GM23338 (cell line): ENCODE measurements around the gene IFNE. TPM values are rescaled to one million over a fixed set of nuclear protein-coding genes. Genes with fewer than 3 reads are reported as not detected.

Experiments
- JUNB ChIP-seq: IDR thresholded peaks from one replicate; pipeline ENCODE4 v1.6.1; 2016; ENCODE audit warnings: antibody characterized with exemption; ENCODE audit not compliant: unreplicated experiment
- REST ChIP-seq: IDR thresholded peaks from one replicate; pipeline ENCODE4 v1.6.1; 2018; ENCODE audit warnings: antibody characterized with exemption; ENCODE audit not compliant: unreplicated experiment
- ZNF114 ChIP-seq: fragments of 250-450 bp; sonication (Bioruptor Pico); IDR thresholded peaks from 2 replicates; pipeline ENCODE4 v1.5.0; 2020; ENCODE audit warnings: mild to moderate bottlenecking, moderate library complexity
- microRNA counts: library from miRNA; unstranded; fragments of <30 nt; microRNA quantifications from one replicate; lab custom pipeline; 2017
- microRNA-seq: library from miRNA; unstranded; fragments of <30 nt; microRNA quantifications from one replicate; pipeline ENCODE4, GENCODE V29; 2017
- polyA plus RNA-seq: library from polyadenylated mRNA; unstranded; fragments of >200 nt; fragmentation: Nextera tagmentation; extraction: Ambion mirVana; gene quantifications from 2 replicates; pipeline ENCODE4 v1.2.1, GENCODE V29; 2016
- small RNA-seq: library from RNA; depleted of rRNA; stranded (forward); fragments of <200 nt; gene quantifications from one replicate; pipeline ENCODE3, GENCODE V24; 2014; ENCODE audit warnings: low replicate concordance
- total RNA-seq: library from RNA; depleted of rRNA; stranded (reverse); fragments of >200 nt; shearing (Covaris generic); gene quantifications from 2 replicates; pipeline ENCODE4 v1.2.3, GENCODE V29; 2014; rRNA removed
- TF ChIP-seq, protein P1 (sequence below): fragments of 250-450 bp; sonication (Bioruptor Pico); IDR thresholded peaks from 2 replicates; pipeline ENCODE4 v1.5.0; 2020; ENCODE audit warnings: mild to moderate bottlenecking, moderate library complexity
- TF ChIP-seq, protein P2 (sequence below): IDR thresholded peaks from 2 replicates; pipeline ENCODE4 v1.6.1; 2016; ENCODE audit warnings: antibody characterized with exemption

Gene IFNE
- total and polyA plus RNA-seq, 2 experiments from 2014 or later: 0.21 TPM; not detected in 1

GRCh38 chr9:21432672-21433425 is 49.3 kb downstream of the IFNE start (continued):
- TF ChIP-seq, protein P1, sequence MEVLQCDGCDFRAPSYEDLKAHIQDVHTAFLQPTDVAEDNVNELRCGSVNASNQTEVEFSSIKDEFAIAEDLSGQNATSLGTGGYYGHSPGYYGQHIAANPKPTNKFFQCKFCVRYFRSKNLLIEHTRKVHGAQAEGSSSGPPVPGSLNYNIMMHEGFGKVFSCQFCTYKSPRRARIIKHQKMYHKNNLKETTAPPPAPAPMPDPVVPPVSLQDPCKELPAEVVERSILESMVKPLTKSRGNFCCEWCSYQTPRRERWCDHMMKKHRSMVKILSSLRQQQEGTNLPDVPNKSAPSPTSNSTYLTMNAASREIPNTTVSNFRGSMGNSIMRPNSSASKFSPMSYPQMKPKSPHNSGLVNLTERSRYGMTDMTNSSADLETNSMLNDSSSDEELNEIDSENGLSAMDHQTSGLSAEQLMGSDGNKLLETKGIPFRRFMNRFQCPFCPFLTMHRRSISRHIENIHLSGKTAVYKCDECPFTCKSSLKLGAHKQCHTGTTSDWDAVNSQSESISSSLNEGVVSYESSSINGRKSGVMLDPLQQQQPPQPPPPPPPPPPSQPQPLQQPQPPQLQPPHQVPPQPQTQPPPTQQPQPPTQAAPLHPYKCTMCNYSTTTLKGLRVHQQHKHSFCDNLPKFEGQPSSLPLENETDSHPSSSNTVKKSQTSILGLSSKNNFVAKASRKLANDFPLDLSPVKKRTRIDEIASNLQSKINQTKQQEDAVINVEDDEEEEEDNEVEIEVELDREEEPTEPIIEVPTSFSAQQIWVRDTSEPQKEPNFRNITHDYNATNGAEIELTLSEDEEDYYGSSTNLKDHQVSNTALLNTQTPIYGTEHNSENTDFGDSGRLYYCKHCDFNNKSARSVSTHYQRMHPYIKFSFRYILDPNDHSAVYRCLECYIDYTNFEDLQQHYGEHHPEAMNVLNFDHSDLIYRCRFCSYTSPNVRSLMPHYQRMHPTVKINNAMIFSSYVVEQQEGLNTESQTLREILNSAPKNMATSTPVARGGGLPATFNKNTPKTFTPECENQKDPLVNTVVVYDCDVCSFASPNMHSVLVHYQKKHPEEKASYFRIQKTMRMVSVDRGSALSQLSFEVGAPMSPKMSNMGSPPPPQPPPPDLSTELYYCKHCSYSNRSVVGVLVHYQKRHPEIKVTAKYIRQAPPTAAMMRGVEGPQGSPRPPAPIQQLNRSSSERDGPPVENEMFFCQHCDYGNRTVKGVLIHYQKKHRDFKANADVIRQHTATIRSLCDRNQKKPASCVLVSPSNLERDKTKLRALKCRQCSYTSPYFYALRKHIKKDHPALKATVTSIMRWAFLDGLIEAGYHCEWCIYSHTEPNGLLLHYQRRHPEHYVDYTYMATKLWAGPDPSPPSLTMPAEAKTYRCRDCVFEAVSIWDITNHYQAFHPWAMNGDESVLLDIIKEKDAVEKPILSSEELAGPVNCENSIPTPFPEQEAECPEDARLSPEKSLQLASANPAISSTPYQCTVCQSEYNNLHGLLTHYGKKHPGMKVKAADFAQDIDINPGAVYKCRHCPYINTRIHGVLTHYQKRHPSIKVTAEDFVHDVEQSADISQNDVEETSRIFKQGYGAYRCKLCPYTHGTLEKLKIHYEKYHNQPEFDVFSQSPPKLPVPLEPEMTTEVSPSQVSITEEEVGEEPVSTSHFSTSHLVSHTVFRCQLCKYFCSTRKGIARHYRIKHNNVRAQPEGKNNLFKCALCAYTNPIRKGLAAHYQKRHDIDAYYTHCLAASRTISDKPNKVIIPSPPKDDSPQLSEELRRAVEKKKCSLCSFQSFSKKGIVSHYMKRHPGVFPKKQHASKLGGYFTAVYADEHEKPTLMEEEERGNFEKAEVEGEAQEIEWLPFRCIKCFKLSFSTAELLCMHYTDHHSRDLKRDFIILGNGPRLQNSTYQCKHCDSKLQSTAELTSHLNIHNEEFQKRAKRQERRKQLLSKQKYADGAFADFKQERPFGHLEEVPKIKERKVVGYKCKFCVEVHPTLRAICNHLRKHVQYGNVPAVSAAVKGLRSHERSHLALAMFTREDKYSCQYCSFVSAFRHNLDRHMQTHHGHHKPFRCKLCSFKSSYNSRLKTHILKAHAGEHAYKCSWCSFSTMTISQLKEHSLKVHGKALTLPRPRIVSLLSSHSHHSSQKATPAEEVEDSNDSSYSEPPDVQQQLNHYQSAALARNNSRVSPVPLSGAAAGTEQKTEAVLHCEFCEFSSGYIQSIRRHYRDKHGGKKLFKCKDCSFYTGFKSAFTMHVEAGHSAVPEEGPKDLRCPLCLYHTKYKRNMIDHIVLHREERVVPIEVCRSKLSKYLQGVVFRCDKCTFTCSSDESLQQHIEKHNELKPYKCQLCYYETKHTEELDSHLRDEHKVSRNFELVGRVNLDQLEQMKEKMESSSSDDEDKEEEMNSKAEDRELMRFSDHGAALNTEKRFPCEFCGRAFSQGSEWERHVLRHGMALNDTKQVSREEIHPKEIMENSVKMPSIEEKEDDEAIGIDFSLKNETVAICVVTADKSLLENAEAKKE (CRISPR knock-in tag): no peak
- TF ChIP-seq, protein P2, sequence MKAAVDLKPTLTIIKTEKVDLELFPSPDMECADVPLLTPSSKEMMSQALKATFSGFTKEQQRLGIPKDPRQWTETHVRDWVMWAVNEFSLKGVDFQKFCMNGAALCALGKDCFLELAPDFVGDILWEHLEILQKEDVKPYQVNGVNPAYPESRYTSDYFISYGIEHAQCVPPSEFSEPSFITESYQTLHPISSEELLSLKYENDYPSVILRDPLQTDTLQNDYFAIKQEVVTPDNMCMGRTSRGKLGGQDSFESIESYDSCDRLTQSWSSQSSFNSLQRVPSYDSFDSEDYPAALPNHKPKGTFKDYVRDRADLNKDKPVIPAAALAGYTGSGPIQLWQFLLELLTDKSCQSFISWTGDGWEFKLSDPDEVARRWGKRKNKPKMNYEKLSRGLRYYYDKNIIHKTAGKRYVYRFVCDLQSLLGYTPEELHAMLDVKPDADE: no peak
- TF ChIP-seq REST (no peak), JUNB (no peak), ZNF114 (CRISPR knock-in tag) (no peak)

MicroRNA genes within 50 kb of the gene (microRNA counts, 767-probe panel; counts per million panel counts)
- not detected for microRNA hsa-miR-31-5p (lab: Ali Mortazavi, UCI)

Small RNAs within 50 kb of the gene (microRNA-seq; reads per million reads assigned to microRNA genes)
- 267 reads per million, percentile 76 among the genes with 10 or more reads in this experiment for gene MIR31

Small RNAs within 50 kb of the gene (small RNA-seq; reads per million reads assigned to genes)
- gene MIR31: 22.6 reads per million, percentile 98 among the genes with 10 or more reads in this experiment
- gene RF00157: not detected

Other genes with a start within 250 kb of the IFNE start
- not detected in 2 replicates for gene IFNA14, start 242.3 kb downstream of the IFNE start, total RNA-seq
- gene IFNA14, start 242.3 kb downstream of the IFNE start, polyA plus RNA-seq: not detected in 2 replicates
- gene IFNA5, start 177.0 kb downstream of the IFNE start, total RNA-seq: not detected in 2 replicates
- gene IFNA5, start 177.0 kb downstream of the IFNE start, polyA plus RNA-seq: not detected in 2 replicates
- gene KLHL9, start 146.9 kb downstream of the IFNE start, total RNA-seq: 22.1 and 24.0 TPM in 2 replicates
- 9.1 and 9.6 TPM in 2 replicates for gene KLHL9, start 146.9 kb downstream of the IFNE start, polyA plus RNA-seq
- gene IFNA6, start 131.4 kb downstream of the IFNE start, total RNA-seq: not detected in 2 replicates
- gene IFNA6, start 131.4 kb downstream of the IFNE start, polyA plus RNA-seq: not detected in 2 replicates
- not detected in 2 replicates for gene IFNA13, start 114.3 kb downstream of the IFNE start, total RNA-seq
- gene IFNA13, start 114.3 kb downstream of the IFNE start, polyA plus RNA-seq: not detected in 2 replicates
- not detected in 2 replicates for gene IFNA2, start 96.9 kb downstream of the IFNE start, total RNA-seq
- gene IFNA2, start 96.9 kb downstream of the IFNE start, polyA plus RNA-seq: not detected in 2 replicates
- not detected in 2 replicates for gene IFNA8, start 73.2 kb downstream of the IFNE start, total RNA-seq
- gene IFNA8, start 73.2 kb downstream of the IFNE start, polyA plus RNA-seq: not detected in 2 replicates
- not detected in 2 replicates for gene IFNA1, start 41.9 kb downstream of the IFNE start, total RNA-seq
- gene IFNA1, start 41.9 kb downstream of the IFNE start, polyA plus RNA-seq: not detected in 2 replicates